22Rv1 (cell line): Measurements from ENCODE around the gene MYL1.

Source experiments
- CTCF ChIP-seq: fragments of 450-650 bp; IDR thresholded peaks from 2 replicates; pipeline ENCODE4 v1.5.1; 2017; ENCODE audit warnings: mild to moderate bottlenecking
- ZFX ChIP-seq: fragments of 450-650 bp; IDR thresholded peaks from 2 replicates; pipeline ENCODE4 v1.6.1; 2017; ENCODE audit warnings: antibody characterized with exemption, borderline replicate concordance

GRCh38 chr2:210259687-210260086 lies 55.3 kb downstream of the MYL1 start:
- no peak for TF ChIP-seq CTCF
- TF ChIP-seq ZFX = no peak
